Keratinocyte (primary cell): ENCODE data around the gene OPTC. TPM values are rescaled to one million over a fixed set of nuclear protein-coding genes. Genes with fewer than 3 reads are reported as not detected.
A peak's percentile ranks its signal among the peaks of the same experiment; 100 is the strongest.

Source experiments
- DNase-seq: peaks from one replicate; pipeline ENCODE4 v3.0.0-alpha.2; 2011; ENCODE audit warnings: low read depth, missing footprints, low spot score
- FAIRE-seq: peaks from 2 replicates; lab custom pipeline; 2011; peaks lifted over from hg19 to GRCh38; lab: Jason Lieb, UNC
- H2AFZ ChIP-seq: 2 replicates; pipeline ENCODE4 v1.6.0; 2012; ENCODE audit warnings: low read length, control low read depth, inconsistent platforms; ENCODE audit not compliant: control insufficient read depth
- H3K27ac ChIP-seq: 2 replicates; pipeline ENCODE4 v1.5.1; 2011; ENCODE audit warnings: low read length; ENCODE audit not compliant: control insufficient read depth, insufficient read depth
- H3K27me3 ChIP-seq: 3 replicates; pipeline ENCODE4 v1.6.0; 2011; ENCODE audit warnings: low read length; ENCODE audit not compliant: control insufficient read depth, insufficient read depth; ENCODE audit errors: extremely low read depth
- H3K36me3 ChIP-seq, 2 experiments: 2 replicates in 1 of 2; 3 replicates in 1 of 2; pipeline ENCODE4 v1.5.1; 2011; ENCODE audit warnings: low read length in 2 of 2, mild to moderate bottlenecking in 1 of 2; ENCODE audit not compliant: control insufficient read depth in 2 of 2, insufficient read depth in 2 of 2; ENCODE audit errors: extremely low read depth in 1 of 2
- H3K4me1 ChIP-seq: 3 replicates; pipeline ENCODE4 v1.5.1; 2011; ENCODE audit warnings: low read length; ENCODE audit not compliant: control insufficient read depth, insufficient read depth; ENCODE audit errors: extremely low read depth
- H3K4me2 ChIP-seq: 3 replicates; pipeline ENCODE4 v1.6.0; 2011; ENCODE audit warnings: low read depth, low read length; ENCODE audit not compliant: control insufficient read depth, insufficient read depth; ENCODE audit errors: extremely low read depth
- H3K4me3 ChIP-seq, 3 experiments: fragments of 200-600 bp in 1 of 3; sonication (generic) in 1 of 3; 2 replicates in 2 of 3; 3 replicates in 1 of 3; pipeline ENCODE4 v1.5.1; 2011 to 2016; ENCODE audit warnings: low read length in 3 of 3, mild to moderate bottlenecking in 3 of 3, control low read depth in 2 of 3, inconsistent platforms in 1 of 3, low read depth in 1 of 3, mixed read lengths in 1 of 3, mixed run types in 1 of 3, moderate library complexity in 1 of 3; ENCODE audit not compliant: control insufficient read depth in 2 of 3, insufficient read depth in 2 of 3; ENCODE audit errors: extremely low read depth in 1 of 3
- H3K79me2 ChIP-seq: 2 replicates; pipeline ENCODE4 v1.6.0; 2012; ENCODE audit warnings: low read length; ENCODE audit not compliant: control insufficient read depth, insufficient read depth
- H3K9ac ChIP-seq: 3 replicates; pipeline ENCODE4 v1.6.0; 2011; ENCODE audit warnings: low read length; ENCODE audit not compliant: control insufficient read depth, insufficient read depth; ENCODE audit errors: extremely low read depth
- H3K9me1 ChIP-seq: 3 replicates; pipeline ENCODE4 v1.6.0; 2011; ENCODE audit warnings: low read length; ENCODE audit not compliant: control insufficient read depth, insufficient read depth; ENCODE audit errors: extremely low read depth
- H3K9me3 ChIP-seq: 2 replicates; pipeline ENCODE4 v1.5.1; 2012; ENCODE audit warnings: low read depth, low read length; ENCODE audit not compliant: control insufficient read depth
- H4K20me1 ChIP-seq: 3 replicates; pipeline ENCODE4 v1.6.0; 2011; ENCODE audit warnings: low read length; ENCODE audit not compliant: control insufficient read depth, insufficient read depth; ENCODE audit errors: extremely low read depth
- EZH2 ChIP-seq: IDR thresholded peaks from one replicate; pipeline ENCODE4 v1.6.1; 2012; ENCODE audit warnings: inconsistent platforms, mild to moderate bottlenecking, low read length, moderate library complexity
- dilution Hi-C: fragments of 300-500 bp; cut with MboI; formaldehyde crosslinking; loops from one replicate; pipeline ENCODE4 v1.7.0; 2020; ENCODE audit warnings: low sequenced_read_pairs; ENCODE audit not compliant: extremely low pct_ligation_motif_present
- polyA plus RNA-seq, 5 experiments: library from polyadenylated mRNA; depleted of rRNA in 3 of 5; stranded (reverse) in 3 of 5; stranded (forward) in 1 of 5; unstranded in 1 of 5; fragments of >200 nt; gene quantifications; 1 replicate in 1 of 5; 2 replicates in 3 of 5; 3 replicates in 1 of 5; pipeline versions ENCODE4 v1.2.1 to v1.2.3, GENCODE V29; 2011 to 2012; ENCODE audit warnings: missing spikeins in 2 of 5, low read depth in 1 of 5, low replicate concordance in 1 of 5
- TF ChIP-seq, protein P1 (sequence below), 3 experiments: IDR thresholded peaks in 1 of 3; conservative IDR thresholded peaks in 1 of 3; optimal IDR thresholded peaks in 1 of 3; 2 replicates in 2 of 3; 3 replicates in 1 of 3; pipeline versions ENCODE3 to v1.5.1; 2011; ENCODE audit warnings: low read length in 3 of 3, mild to moderate bottlenecking in 3 of 3, moderate library complexity in 2 of 3, control low read depth in 1 of 3, inconsistent platforms in 1 of 3; ENCODE audit not compliant: insufficient read depth in 2 of 3; ENCODE audit errors: extremely low read depth in 1 of 3

Gene OPTC
- polyA plus RNA-seq, 1 donor (not counting 4 experiments of a cell fraction or from before 2014, with no cell fraction given) = not detected

DNA sequence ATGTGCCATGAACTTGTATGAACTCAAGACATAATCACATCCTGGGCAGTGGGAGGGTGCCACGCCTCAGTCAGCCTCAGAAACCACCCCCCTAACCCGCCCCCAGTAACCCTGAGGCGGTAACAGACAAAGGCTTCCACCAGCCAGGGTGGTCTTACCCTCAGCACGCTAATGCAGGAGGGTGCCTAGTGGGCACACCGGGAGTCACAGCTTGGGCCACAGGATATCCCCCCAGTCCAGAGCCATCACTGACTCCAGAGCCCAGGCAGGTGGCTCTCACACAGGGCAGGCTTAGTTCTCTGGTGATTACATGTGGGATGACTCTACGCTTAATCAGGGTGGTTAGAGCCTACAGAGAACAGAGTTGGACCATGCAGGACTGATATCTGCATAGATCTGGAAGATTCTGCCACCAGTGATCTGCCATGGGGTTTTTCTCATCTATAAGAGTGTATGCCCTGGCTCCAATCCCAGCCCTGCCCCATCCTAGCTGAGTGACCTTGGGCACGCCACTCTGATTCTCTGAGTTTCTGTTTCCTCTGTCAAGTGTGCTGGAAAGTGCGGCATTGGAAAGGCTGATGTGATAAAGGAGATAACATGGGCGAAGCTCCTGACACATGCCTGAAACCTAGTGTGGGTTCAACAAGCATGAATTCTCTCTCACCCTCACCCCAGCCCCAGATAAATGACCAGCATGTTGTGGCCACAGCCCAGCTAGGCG, 27.3 kb downstream of the OPTC start:
- Histone ChIP-seq H3K4me1 (peaks cover 39% of the 10 kb centered on the region), H3K4me2 (no peak overlapping the region)

DNA sequence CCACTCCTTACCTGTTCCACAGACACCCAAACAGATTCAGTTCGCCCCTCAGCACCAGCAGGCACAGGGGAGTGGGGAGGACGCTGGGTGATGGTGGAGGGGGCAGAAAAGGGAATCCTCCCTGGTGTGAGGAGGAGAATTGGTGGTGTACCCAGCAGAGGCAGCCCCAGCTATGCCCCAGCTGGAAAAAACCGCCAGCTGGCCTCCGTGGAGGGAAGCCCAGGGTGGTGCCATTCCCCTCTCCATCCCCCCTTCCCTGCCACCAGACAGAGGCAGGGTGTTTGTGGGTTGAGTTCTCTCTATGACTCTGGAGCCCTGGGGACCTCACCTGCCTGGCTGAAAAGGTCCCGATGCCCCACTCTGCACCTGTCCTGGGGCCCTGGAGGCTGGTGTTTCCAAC, 27.9 kb downstream of the OPTC start:
- no peak for TF ChIP-seq EZH2
- TF ChIP-seq, protein P1, sequence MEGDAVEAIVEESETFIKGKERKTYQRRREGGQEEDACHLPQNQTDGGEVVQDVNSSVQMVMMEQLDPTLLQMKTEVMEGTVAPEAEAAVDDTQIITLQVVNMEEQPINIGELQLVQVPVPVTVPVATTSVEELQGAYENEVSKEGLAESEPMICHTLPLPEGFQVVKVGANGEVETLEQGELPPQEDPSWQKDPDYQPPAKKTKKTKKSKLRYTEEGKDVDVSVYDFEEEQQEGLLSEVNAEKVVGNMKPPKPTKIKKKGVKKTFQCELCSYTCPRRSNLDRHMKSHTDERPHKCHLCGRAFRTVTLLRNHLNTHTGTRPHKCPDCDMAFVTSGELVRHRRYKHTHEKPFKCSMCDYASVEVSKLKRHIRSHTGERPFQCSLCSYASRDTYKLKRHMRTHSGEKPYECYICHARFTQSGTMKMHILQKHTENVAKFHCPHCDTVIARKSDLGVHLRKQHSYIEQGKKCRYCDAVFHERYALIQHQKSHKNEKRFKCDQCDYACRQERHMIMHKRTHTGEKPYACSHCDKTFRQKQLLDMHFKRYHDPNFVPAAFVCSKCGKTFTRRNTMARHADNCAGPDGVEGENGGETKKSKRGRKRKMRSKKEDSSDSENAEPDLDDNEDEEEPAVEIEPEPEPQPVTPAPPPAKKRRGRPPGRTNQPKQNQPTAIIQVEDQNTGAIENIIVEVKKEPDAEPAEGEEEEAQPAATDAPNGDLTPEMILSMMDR (optimal IDR thresholded peaks at IDR 0.05 in 1 of 3, IDR thresholded peaks at IDR 0.05 in 1 of 3, conservative IDR thresholded peaks at IDR 0.05 in 1 of 3; ENCODE audit: extremely low read depth in 1 of 3, insufficient read depth in 2 of 3, low read length in 3 of 3) = no peak
- H4K20me1 ChIP-seq = no peaks in the 10 kb centered on the region
- H3K9me3 ChIP-seq = no peaks in the 10 kb centered on the region
- no peaks in the 10 kb centered on the region for H3K9me1 ChIP-seq
- H2AFZ ChIP-seq = no peak overlapping the region
- H3K4me3 ChIP-seq = no peak overlapping the region
- no peak for DNase-seq
- no peak overlapping the region for H3K27ac ChIP-seq
- dilution Hi-C loops = no loop called here
- no peaks in the 10 kb centered on the region for H3K79me2 ChIP-seq
- no peak overlapping the region for H3K9ac ChIP-seq
- no peaks in the 10 kb centered on the region for H3K27me3 ChIP-seq
- no peak overlapping the region for H3K4me2 ChIP-seq
- peaks cover 45% of the 10 kb centered on the region for H3K4me1 ChIP-seq
- FAIRE-seq = no peak
- no peaks in the 10 kb centered on the region for H3K36me3 ChIP-seq

More for the DNA sequence above, 27.3 kb downstream of the OPTC start:
- H3K79me2 ChIP-seq = no peaks in the 10 kb centered on the region
- H4K20me1 ChIP-seq = no peaks in the 10 kb centered on the region
- H3K27me3 ChIP-seq = no peaks in the 10 kb centered on the region
- no peak overlapping the region for H3K9ac ChIP-seq
- H3K27ac ChIP-seq = no peak overlapping the region
- H3K36me3 ChIP-seq = no peaks in the 10 kb centered on the region
- DNase-seq (no peak), FAIRE-seq (peak; percentile 69)
- TF ChIP-seq, protein P1 (optimal IDR thresholded peaks at IDR 0.05 in 1 of 3, IDR thresholded peaks at IDR 0.05 in 1 of 3, conservative IDR thresholded peaks at IDR 0.05 in 1 of 3; ENCODE audit: extremely low read depth in 1 of 3, insufficient read depth in 2 of 3, low read length in 3 of 3) = no peak
- TF ChIP-seq EZH2 = no peak
- H3K9me3 ChIP-seq = no peaks in the 10 kb centered on the region
- no peak overlapping the region for H3K4me3 ChIP-seq
- H3K9me1 ChIP-seq = no peaks in the 10 kb centered on the region
- no peak overlapping the region for H2AFZ ChIP-seq
- dilution Hi-C loops = no loop called here
